Cardiac fibroblast (primary cell): ENCODE measurements around the gene SH3BP1.
"Not testable (repeated sequence)": the region's sequence is repeated elsewhere in the genome, so short reads cannot be mapped to it uniquely, and the experiment has no call there.

Experiments
- DNase-seq, 2 donors: peaks; one replicate each; pipeline versions ENCODE4 v3.0.0 to v3.0.0-alpha.2; 2010; ENCODE audit warnings: low read depth in 2 of 2
- H3K4me3 ChIP-seq, 2 donors: replicated peaks in 1 of 2; 1 replicate in 1 of 2; 2 replicates in 1 of 2; pipeline ENCODE4 v1.5.1; 2011; ENCODE audit warnings: low read depth in 2 of 2, low read length in 2 of 2, mild to moderate bottlenecking in 2 of 2, moderate library complexity in 1 of 2
- TF ChIP-seq, protein P1 (sequence below): IDR thresholded peaks from one replicate; pipeline ENCODE4 v1.5.1; 2011; ENCODE audit warnings: low read depth, mild to moderate bottlenecking, low read length, inconsistent platforms

The SH3BP1 gene

DNA sequence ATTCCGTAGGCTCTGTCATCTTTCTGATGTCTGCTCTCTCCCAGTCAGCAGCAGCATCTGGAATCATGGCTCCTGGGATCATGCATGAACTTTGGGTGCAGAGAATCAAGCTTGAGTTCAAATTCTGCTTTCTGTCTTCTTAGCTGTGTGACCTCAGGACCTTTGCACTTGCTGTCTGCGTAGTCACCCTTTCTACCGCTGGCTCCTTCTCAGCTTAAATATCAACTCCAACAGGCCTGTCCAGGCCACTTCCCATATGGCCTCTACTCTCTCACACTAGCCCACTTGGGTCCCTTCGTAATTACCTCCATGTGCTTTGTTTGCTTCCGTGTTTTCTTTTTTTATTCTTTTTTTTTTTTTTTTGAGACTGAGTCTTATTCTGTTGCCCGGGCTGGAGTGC, 35.4 kb upstream of the SH3BP1 start:
- no peak for DNase-seq
- TF ChIP-seq, protein P1, sequence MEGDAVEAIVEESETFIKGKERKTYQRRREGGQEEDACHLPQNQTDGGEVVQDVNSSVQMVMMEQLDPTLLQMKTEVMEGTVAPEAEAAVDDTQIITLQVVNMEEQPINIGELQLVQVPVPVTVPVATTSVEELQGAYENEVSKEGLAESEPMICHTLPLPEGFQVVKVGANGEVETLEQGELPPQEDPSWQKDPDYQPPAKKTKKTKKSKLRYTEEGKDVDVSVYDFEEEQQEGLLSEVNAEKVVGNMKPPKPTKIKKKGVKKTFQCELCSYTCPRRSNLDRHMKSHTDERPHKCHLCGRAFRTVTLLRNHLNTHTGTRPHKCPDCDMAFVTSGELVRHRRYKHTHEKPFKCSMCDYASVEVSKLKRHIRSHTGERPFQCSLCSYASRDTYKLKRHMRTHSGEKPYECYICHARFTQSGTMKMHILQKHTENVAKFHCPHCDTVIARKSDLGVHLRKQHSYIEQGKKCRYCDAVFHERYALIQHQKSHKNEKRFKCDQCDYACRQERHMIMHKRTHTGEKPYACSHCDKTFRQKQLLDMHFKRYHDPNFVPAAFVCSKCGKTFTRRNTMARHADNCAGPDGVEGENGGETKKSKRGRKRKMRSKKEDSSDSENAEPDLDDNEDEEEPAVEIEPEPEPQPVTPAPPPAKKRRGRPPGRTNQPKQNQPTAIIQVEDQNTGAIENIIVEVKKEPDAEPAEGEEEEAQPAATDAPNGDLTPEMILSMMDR, result no peak
- H3K4me3 ChIP-seq, result no peak overlapping the region

DNA sequence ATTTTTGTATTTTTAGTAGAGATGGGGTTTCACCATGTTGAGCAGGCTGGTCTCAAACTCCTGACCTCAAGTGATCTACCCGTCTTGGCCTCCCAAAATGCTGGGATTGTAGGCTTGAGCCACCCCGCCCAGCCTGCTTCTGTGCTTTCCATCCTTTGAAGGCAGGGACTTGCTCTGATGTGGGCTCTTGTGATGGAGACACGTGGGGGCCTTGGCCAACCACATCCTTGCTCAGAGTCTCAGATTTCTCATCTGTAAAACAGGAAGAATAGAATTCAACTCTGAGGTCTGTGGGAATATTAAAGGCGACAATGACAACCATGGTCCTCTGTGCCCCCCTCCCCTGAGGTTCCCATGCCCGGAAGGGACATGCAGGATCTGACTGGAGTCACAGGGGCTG, 34.6 kb upstream of the SH3BP1 start:
- H3K4me3 ChIP-seq, result no peak overlapping the region
- DNase-seq, result no peak
- TF ChIP-seq, protein P1, result no peak

DNA sequence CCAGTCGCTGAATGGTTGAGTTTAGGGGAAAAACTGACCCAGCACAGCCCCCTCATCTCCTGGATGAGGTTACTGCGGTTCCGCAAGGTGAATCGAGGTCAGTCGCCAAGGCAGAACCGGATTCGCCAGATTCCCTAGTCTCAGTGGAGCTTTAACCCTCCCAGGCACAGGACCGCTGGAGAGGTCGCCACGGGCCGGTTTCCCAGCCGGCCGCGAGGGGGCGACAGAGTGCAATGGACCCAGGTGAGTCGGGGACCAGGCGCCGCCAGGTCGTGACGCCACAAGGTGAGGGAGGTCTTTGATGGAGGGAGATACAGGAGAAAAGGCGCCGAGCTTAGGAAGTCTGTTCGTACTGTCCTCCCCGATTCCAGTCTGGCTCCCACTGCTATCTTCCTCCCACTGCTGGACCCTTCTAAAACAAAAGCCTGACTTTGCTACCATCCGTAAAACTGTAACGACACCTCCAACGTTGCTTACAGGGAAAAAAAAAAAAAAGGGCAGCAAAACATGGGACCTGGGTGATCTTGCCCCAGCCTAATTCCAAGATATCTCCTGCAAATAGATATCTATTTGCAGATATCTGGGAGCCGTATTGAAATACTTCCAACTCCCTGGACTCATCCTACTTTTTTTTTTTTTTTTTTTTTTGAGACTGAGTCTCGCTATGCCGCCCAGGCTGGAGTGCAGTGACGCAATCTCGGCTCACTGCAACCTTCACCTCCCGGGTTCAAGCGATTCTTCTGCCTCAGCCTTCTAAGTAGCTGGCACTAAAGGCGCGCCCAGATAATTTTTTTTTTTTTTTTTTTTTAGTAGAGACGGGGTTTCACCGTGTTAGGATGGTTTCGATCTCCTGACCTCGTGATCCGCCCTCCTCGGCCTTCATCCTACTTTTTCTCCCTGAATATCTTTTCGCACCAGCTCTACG, 32.2 kb upstream of the SH3BP1 start:
- TF ChIP-seq, protein P1, result peak; percentile 99
- peak overlapping the region; percentile 22 to 90 for H3K4me3 ChIP-seq
- peak; percentile 65 to 69 for DNase-seq

DNA sequence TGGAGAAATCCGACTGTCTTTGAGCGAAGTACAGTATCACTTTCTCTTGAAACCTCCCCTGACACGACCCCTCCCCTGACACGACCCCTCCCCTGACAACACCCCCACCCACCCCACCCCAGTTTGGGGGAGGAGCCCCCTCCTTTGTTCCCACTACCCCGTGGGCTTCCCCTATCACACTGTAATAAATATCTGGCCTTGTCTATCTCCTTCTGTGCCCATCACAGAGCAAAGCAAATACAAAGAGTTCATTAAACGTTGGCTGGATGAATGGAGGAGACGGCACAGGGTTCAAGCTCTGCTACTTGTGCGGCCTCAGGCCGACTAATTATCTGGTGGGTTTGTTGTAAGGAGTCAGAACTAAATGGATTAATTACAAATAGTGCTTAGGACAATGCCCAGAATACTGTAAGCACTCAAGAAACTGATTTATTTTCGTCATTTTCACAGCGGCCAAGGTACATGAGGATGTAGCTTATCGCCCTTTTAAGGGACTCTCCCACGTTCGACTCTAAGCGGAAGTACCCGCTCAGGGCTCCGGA, 31.5 kb upstream of the SH3BP1 start:
- H3K4me3 ChIP-seq, result peak overlapping the region; percentile 84 to 90
- no peak for DNase-seq
- TF ChIP-seq, protein P1, result no peak

DNA sequence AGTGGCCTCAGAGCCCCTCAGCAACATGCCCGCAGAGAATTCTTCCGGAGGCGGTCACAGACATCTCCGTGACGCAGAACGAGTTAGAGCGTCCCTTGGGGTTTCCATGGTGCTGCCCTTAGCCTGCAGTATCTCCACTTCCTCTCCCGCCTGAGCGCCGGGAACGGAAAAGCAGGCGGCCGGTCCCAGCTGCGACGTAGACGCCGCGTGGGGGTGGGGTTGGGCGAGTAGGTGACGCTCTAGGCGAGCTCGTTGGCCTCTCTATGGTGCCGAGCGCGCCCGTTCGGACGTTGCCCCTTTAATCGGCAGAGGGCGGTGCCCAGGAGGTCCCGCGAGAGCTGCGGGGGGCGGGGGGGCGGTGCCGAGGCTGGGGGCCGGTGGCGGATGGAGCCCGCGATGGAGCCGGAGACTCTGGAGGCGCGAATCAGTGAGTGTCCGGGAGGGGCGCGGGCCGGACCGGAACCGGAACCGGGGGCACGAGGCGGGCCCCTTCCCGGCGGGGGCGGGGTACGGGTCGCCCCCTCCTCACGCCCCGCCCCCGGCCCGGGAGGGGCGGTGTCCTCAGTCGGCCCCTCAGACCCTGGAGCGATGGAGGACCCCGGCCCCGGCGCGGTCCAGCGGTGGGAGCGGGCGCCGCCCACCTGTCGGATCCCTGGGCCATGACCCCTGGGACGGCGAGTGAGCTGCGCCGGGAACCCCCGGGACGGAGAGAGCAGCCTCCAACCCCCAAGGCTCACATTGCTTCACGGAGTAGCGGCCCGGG, 30.8 kb upstream of the SH3BP1 start, which contains the start of gene GGA1:
TSS of gene GGA1 (plus strand) at position 358 of the 763 bp plus-strand sequence. CDS start at position 385, 27 bp downstream.
- H3K4me3 ChIP-seq, result peak within 1 kb of the TSS; percentile 84 to 90
- DNase-seq, result peak; percentile 98 to 99
- TF ChIP-seq, protein P1, result no peak

DNA sequence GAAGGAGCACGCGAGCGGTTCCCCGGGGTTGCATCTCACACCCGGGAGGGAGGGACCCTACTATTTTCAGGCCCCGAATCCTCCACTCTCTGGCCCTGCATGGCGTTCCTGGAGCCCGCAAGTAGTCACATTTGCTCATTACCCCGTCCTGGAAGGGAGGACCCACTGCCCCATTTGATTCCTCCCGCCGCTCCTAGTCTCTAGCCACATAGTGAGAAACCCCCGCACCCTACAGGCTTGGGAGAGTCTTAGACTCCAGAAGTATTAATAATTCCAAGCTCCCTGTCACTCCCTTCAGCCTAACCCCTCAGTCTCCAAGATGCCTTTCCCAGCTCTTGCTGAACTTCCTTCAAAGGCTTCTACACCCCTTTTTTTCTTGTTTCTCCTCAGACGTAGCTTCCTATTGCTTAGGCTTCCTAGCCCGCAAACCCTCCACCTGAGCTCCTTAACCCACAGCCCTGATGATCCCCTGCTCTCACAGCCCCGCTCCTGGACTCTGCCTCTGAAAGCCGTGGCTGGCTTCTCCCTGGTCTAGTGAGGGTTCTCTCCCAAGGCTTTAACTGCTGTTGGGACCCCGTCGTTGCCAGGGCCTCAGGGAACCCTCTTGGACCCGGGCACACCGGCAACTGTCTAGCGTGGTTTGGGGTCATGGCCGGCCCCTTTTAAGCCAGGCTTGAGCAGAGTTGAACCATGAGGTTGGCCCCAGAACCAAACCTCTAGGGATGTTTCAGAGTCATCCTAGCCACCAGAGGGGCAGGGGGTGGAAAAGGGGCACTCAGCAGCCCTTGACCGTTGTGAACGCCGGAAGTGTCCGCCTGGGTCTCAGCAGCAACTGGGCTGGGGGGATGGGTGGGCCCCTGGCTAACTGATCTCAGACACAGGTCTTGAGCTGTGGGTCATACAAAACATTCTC, 30.0 kb upstream of the SH3BP1 start:
- peak overlapping the region; percentile 84 to 90 for H3K4me3 ChIP-seq
- TF ChIP-seq, protein P1, result no peak
- peak in 1 of 2 donors; percentile 11 for DNase-seq

DNA sequence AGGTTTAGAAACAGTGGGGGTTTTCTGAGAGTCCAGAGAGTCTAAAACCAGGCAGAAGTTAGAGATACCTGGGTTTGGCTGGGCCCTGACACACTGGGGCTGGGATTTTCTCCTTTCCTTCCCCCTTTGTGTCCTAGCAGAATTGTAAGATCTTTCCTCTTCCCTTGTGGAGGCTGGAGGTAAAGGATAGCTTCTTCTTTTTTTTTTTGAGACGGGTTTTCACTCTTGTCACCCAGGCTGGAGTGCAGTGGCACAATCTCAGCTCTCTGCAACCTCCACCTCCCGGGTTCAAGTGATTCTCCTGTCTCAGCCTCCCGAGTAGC, 29.4 kb upstream of the SH3BP1 start:
- not testable (repeated sequence) for DNase-seq
- H3K4me3 ChIP-seq, result peak overlapping the region; percentile 84 to 90
